Keratinocyte (primary cell): ENCODE results near the gene TOM1. TPM values are rescaled to one million over a fixed set of nuclear protein-coding genes. Genes with fewer than 3 reads are reported as not detected.

Source experiments
- DNase-seq: peaks from one replicate; pipeline ENCODE4 v3.0.0-alpha.2; 2011; ENCODE audit warnings: low read depth, missing footprints, low spot score
- FAIRE-seq: peaks from 2 replicates; lab custom pipeline; 2011; peaks lifted over from hg19 to GRCh38; lab: Jason Lieb, UNC
- H2AFZ ChIP-seq: 2 replicates; pipeline ENCODE4 v1.6.0; 2012; ENCODE audit warnings: low read length, control low read depth, inconsistent platforms; ENCODE audit not compliant: control insufficient read depth
- H3K27ac ChIP-seq: 2 replicates; pipeline ENCODE4 v1.5.1; 2011; ENCODE audit warnings: low read length; ENCODE audit not compliant: control insufficient read depth, insufficient read depth
- H3K27me3 ChIP-seq: 3 replicates; pipeline ENCODE4 v1.6.0; 2011; ENCODE audit warnings: low read length; ENCODE audit not compliant: control insufficient read depth, insufficient read depth; ENCODE audit errors: extremely low read depth
- H3K36me3 ChIP-seq, 2 experiments: 2 replicates in 1 of 2; 3 replicates in 1 of 2; pipeline ENCODE4 v1.5.1; 2011; ENCODE audit warnings: low read length in 2 of 2, mild to moderate bottlenecking in 1 of 2; ENCODE audit not compliant: control insufficient read depth in 2 of 2, insufficient read depth in 2 of 2; ENCODE audit errors: extremely low read depth in 1 of 2
- H3K4me1 ChIP-seq: 3 replicates; pipeline ENCODE4 v1.5.1; 2011; ENCODE audit warnings: low read length; ENCODE audit not compliant: control insufficient read depth, insufficient read depth; ENCODE audit errors: extremely low read depth
- H3K4me2 ChIP-seq: 3 replicates; pipeline ENCODE4 v1.6.0; 2011; ENCODE audit warnings: low read depth, low read length; ENCODE audit not compliant: control insufficient read depth, insufficient read depth; ENCODE audit errors: extremely low read depth
- H3K4me3 ChIP-seq, 3 experiments: fragments of 200-600 bp in 1 of 3; sonication (generic) in 1 of 3; 2 replicates in 2 of 3; 3 replicates in 1 of 3; pipeline ENCODE4 v1.5.1; 2011 to 2016; ENCODE audit warnings: low read length in 3 of 3, mild to moderate bottlenecking in 3 of 3, control low read depth in 2 of 3, inconsistent platforms in 1 of 3, low read depth in 1 of 3, mixed read lengths in 1 of 3, mixed run types in 1 of 3, moderate library complexity in 1 of 3; ENCODE audit not compliant: control insufficient read depth in 2 of 3, insufficient read depth in 2 of 3; ENCODE audit errors: extremely low read depth in 1 of 3
- H3K79me2 ChIP-seq: 2 replicates; pipeline ENCODE4 v1.6.0; 2012; ENCODE audit warnings: low read length; ENCODE audit not compliant: control insufficient read depth, insufficient read depth
- H3K9ac ChIP-seq: 3 replicates; pipeline ENCODE4 v1.6.0; 2011; ENCODE audit warnings: low read length; ENCODE audit not compliant: control insufficient read depth, insufficient read depth; ENCODE audit errors: extremely low read depth
- H3K9me1 ChIP-seq: 3 replicates; pipeline ENCODE4 v1.6.0; 2011; ENCODE audit warnings: low read length; ENCODE audit not compliant: control insufficient read depth, insufficient read depth; ENCODE audit errors: extremely low read depth
- H3K9me3 ChIP-seq: 2 replicates; pipeline ENCODE4 v1.5.1; 2012; ENCODE audit warnings: low read depth, low read length; ENCODE audit not compliant: control insufficient read depth
- H4K20me1 ChIP-seq: 3 replicates; pipeline ENCODE4 v1.6.0; 2011; ENCODE audit warnings: low read length; ENCODE audit not compliant: control insufficient read depth, insufficient read depth; ENCODE audit errors: extremely low read depth
- EZH2 ChIP-seq: IDR thresholded peaks from one replicate; pipeline ENCODE4 v1.6.1; 2012; ENCODE audit warnings: inconsistent platforms, mild to moderate bottlenecking, low read length, moderate library complexity
- dilution Hi-C: fragments of 300-500 bp; cut with MboI; formaldehyde crosslinking; loops from one replicate; pipeline ENCODE4 v1.7.0; 2020; ENCODE audit warnings: low sequenced_read_pairs; ENCODE audit not compliant: extremely low pct_ligation_motif_present
- polyA plus RNA-seq, 5 experiments: library from polyadenylated mRNA; depleted of rRNA in 3 of 5; stranded (reverse) in 3 of 5; stranded (forward) in 1 of 5; unstranded in 1 of 5; fragments of >200 nt; gene quantifications; 1 replicate in 1 of 5; 2 replicates in 3 of 5; 3 replicates in 1 of 5; pipeline versions ENCODE4 v1.2.1 to v1.2.3, GENCODE V29; 2011 to 2012; ENCODE audit warnings: missing spikeins in 2 of 5, low read depth in 1 of 5, low replicate concordance in 1 of 5
- TF ChIP-seq, protein P1 (sequence below), 3 experiments: IDR thresholded peaks in 1 of 3; conservative IDR thresholded peaks in 1 of 3; optimal IDR thresholded peaks in 1 of 3; 2 replicates in 2 of 3; 3 replicates in 1 of 3; pipeline versions ENCODE3 to v1.5.1; 2011; ENCODE audit warnings: low read length in 3 of 3, mild to moderate bottlenecking in 3 of 3, moderate library complexity in 2 of 3, control low read depth in 1 of 3, inconsistent platforms in 1 of 3; ENCODE audit not compliant: insufficient read depth in 2 of 3; ENCODE audit errors: extremely low read depth in 1 of 3

The TOM1 gene
- polyA plus RNA-seq, 1 donor (not counting 4 experiments of a cell fraction or from before 2014, with no cell fraction given), result 17.4 TPM

- no peaks in the 10 kb centered on the region for H4K20me1 ChIP-seq
- dilution Hi-C loops, result no loop called here
Observed at GRCh38 chr22:35269630-35270029, 30.1 kb upstream of the TOM1 start.

GRCh38 chr22:35274154-35274871 is 25.4 kb upstream of the TOM1 start:
- H3K9me3 ChIP-seq, result no peaks in the 10 kb centered on the region
- dilution Hi-C loops, result no loop called here
- H3K4me3 ChIP-seq, result no peak overlapping the region
- H3K4me2 ChIP-seq, result no peak overlapping the region
- no peak for TF ChIP-seq EZH2
- TF ChIP-seq, protein P1, sequence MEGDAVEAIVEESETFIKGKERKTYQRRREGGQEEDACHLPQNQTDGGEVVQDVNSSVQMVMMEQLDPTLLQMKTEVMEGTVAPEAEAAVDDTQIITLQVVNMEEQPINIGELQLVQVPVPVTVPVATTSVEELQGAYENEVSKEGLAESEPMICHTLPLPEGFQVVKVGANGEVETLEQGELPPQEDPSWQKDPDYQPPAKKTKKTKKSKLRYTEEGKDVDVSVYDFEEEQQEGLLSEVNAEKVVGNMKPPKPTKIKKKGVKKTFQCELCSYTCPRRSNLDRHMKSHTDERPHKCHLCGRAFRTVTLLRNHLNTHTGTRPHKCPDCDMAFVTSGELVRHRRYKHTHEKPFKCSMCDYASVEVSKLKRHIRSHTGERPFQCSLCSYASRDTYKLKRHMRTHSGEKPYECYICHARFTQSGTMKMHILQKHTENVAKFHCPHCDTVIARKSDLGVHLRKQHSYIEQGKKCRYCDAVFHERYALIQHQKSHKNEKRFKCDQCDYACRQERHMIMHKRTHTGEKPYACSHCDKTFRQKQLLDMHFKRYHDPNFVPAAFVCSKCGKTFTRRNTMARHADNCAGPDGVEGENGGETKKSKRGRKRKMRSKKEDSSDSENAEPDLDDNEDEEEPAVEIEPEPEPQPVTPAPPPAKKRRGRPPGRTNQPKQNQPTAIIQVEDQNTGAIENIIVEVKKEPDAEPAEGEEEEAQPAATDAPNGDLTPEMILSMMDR (optimal IDR thresholded peaks at IDR 0.05 in 1 of 3, IDR thresholded peaks at IDR 0.05 in 1 of 3, conservative IDR thresholded peaks at IDR 0.05 in 1 of 3; ENCODE audit: extremely low read depth in 1 of 3, insufficient read depth in 2 of 3, low read length in 3 of 3), result no peak
- no peak for DNase-seq
- H3K9me1 ChIP-seq, result no peaks in the 10 kb centered on the region
- no peaks in the 10 kb centered on the region for H4K20me1 ChIP-seq
- no peak overlapping the region for H3K27ac ChIP-seq
- H3K27me3 ChIP-seq, result no peaks in the 10 kb centered on the region
- H3K4me1 ChIP-seq, result peaks cover 15% of the 10 kb centered on the region
- peak; percentile 63 for FAIRE-seq
- no peak overlapping the region for H3K9ac ChIP-seq
- H3K79me2 ChIP-seq, result peaks cover 34% of the 10 kb centered on the region
- H2AFZ ChIP-seq, result no peak overlapping the region
- peaks cover 4% of the 10 kb centered on the region in 2 experiments for H3K36me3 ChIP-seq

More at GRCh38 chr22:35269630-35270029, 30.1 kb upstream of the TOM1 start:
- H3K4me3 ChIP-seq, result no peak overlapping the region
- peaks cover 9% of the 10 kb centered on the region for H3K4me1 ChIP-seq
- no peak overlapping the region for H3K27ac ChIP-seq
- H3K79me2 ChIP-seq, result peaks cover 33% of the 10 kb centered on the region
- H3K27me3 ChIP-seq, result no peaks in the 10 kb centered on the region
- H3K4me2 ChIP-seq, result no peak overlapping the region
- no peak for DNase-seq
- peaks cover 13 to 20% of the 10 kb centered on the region in 2 experiments for H3K36me3 ChIP-seq
- H2AFZ ChIP-seq, result no peak overlapping the region
- no peak for TF ChIP-seq EZH2
- TF ChIP-seq, protein P1 (optimal IDR thresholded peaks at IDR 0.05 in 1 of 3, IDR thresholded peaks at IDR 0.05 in 1 of 3, conservative IDR thresholded peaks at IDR 0.05 in 1 of 3; ENCODE audit: extremely low read depth in 1 of 3, insufficient read depth in 2 of 3, low read length in 3 of 3), result no peak
- no peak for FAIRE-seq
- no peak overlapping the region for H3K9ac ChIP-seq
- H3K9me3 ChIP-seq, result no peaks in the 10 kb centered on the region
- no peaks in the 10 kb centered on the region for H3K9me1 ChIP-seq
